ENCODE results near the gene CCDC172. TPM values are rescaled to one million over a fixed set of nuclear protein-coding genes. Genes with fewer than 3 reads are reported as not detected.
"Not testable (repeated sequence)": the region's sequence is repeated elsewhere in the genome, so short reads cannot be mapped to it uniquely, and the experiment has no call there.

Gene CCDC172
- polyA plus RNA-seq, 1 donor, result not detected

DNA sequence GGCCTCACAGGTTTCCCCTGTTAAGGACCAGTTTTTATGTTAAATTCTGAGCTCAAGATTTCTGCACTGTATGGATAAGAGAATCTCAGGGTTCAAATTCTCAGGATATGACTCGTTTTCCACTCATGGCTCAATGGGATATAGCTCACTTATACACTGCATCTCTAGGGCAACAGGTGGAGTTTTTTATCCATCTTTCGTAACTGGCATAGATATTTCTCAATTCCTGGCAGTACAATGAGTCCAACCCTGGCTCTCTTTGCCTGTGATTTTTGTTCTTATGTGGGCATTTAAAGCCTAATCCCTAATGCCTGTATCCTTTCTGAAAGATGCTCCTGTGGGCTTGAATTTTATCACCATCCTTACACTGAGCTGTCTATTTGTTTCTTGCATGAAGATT lies 7.6 kb downstream of the CCDC172 start:
- no peak for DNase-seq (ENCODE audit: low read depth)

DNA sequence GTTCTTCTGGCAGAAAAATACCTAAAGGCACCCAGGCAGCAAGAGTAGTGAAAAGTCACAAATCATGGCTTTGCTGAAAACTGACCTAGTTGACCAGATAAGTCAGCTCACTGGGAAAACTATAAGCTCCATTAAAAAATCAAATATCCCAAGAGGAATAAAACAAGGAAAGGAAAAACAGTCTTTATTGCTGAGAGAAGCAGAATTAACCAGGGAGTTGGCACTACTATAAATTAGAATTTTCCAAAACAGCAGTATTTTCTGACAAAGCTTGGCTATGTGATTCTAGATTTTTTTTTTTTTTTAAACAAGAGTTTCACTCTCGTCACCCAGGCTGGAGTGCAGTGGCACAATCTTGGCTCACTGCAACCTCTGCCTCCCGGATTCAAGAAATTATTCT lies 12.6 kb downstream of the CCDC172 start:
- no peak for DNase-seq (ENCODE audit: low read depth)

DNA sequence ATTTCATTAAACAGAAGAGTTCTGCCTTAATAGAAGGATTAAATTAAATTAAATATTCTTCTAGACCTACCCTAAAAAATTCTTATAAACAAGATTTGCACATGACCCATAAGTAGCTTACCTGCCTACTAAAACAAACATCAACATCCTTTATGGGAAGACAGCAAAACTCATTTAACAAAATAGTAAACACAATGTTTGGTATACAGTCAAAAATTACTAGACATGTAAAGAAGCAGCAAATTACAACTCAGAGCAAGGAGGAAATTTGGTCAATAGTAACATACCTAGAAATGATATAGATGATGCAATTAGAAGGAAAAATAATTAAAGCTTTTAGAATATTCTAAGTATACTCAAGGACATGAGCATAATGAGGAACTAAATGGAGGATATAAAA lies 27.9 kb downstream of the CCDC172 start:
- no peak for DNase-seq (ENCODE audit: low read depth)

- no peak for DNase-seq (ENCODE audit: low read depth)
Measured at GRCh38 chr10:116353817-116354216, 29.6 kb downstream of the CCDC172 start.

- DNase-seq (ENCODE audit: low read depth), result no peak
Measured at GRCh38 chr10:116355341-116355740, 31.1 kb downstream of the CCDC172 start.

DNA sequence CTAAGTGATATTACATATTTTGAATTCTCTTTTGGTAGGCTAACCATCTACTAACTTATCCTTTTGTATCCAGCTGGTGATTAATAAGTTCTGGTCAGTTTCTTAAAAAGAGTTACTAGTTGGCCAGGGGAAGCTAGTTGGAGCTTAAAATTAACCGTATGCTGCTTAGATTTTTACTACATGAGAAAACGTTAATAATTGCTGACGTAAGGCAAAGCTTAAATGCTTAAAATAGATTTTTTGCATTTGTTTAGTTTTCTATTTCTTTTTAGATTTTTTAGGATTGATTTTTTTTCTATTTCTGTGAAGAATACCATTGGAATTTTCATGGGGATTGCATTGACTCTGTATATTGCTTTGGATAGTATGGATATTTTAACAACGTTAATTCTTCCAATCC lies 32.6 kb downstream of the CCDC172 start:
- no peak for DNase-seq (ENCODE audit: low read depth)

DNA sequence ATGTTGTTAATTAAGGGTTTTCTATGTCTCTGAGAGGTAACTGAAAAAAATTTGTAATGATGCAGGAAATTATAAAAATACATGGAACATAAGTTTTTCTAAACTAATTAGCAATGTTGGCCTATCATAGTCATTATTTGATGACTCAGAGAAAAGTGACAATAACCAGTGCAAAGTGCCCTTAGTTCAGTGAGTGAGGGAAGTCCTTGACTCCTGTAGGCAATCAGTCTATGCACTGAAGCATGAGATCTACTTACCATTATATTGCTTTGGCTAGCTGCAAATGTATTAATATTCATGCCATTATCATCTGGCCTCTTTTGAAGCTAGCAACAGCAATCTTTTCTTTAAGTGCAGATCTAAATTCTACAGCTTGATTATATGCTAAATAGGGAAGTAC lies 40.6 kb downstream of the CCDC172 start:
- no peak for DNase-seq (ENCODE audit: low read depth)

- DNase-seq (ENCODE audit: low read depth), result no peak
Measured at GRCh38 chr10:116371737-116372136, 47.5 kb downstream of the CCDC172 start.

DNA sequence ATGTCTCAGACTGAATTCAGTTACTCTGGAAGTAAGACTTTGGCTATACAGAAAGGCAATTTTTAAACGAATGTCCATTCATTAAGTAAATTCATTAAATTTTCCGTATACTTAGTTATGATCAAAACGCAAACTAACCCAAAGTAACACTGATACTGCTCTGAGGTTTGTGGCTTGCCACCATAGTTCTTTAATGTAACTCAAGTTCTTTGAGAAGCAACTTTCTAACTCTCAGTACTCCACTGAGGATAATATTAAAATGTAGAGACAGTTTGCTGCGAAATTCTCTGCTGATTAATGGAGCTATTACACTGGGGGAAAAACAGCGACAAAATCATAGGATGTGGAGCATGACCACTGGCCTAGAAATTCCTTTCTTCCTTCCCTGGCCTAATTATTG lies 58.0 kb downstream of the CCDC172 start:
- no peak for DNase-seq (ENCODE audit: low read depth)

DNA sequence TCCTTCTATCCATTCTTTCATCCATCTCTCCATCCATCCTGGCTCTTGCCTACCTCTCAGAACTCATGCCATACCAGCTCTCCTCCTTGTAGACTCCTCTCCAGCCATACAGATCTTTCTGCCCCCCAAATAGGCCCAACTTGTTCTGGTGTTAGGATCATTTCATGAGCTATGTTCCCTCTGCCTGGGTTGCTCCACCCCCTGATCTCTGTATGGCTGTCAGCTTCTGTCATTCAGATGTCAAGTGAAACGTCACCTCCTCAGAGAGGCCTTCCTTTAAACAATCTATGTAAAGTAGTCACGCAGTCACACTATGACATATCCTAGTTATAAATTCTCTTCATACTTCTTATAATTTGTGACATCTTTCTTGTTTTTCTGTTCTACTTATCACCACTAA lies 61.1 kb downstream of the CCDC172 start:
- no peak for DNase-seq (ENCODE audit: low read depth)

- no peak for DNase-seq (ENCODE audit: low read depth)
Measured at GRCh38 chr10:116385994-116386809, 62.0 kb downstream of the CCDC172 start.

GRCh38 chr10:116393246-116393831 lies 69.1 kb downstream of the CCDC172 start:
- DNase-seq (ENCODE audit: low read depth), result not testable (repeated sequence)

GRCh38 chr10:116395223-116395985 lies 71.2 kb downstream of the CCDC172 start:
- DNase-seq (ENCODE audit: low read depth), result no peak

- no peak for DNase-seq (ENCODE audit: low read depth)
Measured at GRCh38 chr10:116398224-116398623, 74.0 kb downstream of the CCDC172 start.

DNA sequence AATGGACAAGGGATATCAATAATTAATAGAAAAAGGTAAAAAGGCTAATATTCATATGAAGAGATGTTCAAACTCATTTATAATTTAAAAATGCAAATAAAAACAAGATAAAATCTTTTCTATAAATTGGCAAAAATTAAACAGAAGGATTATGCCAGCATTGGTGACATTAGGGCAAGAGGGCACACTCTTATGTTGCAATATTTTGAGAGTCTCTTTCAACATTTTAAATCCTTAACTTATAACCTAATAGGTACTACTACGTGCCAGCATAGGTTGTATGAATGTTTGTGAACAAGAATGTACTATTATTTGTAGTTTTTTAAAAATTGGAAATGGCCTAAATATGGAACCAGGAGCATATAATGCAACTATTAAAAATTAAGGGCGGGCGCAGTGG lies 78.6 kb downstream of the CCDC172 start:
- DNase-seq (ENCODE audit: low read depth), result no peak

- DNase-seq (ENCODE audit: low read depth), result no peak
Measured at GRCh38 chr10:116403740-116404250, 79.5 kb downstream of the CCDC172 start.

GRCh38 chr10:116408719-116409118 lies 84.5 kb downstream of the CCDC172 start:
- no peak for DNase-seq (ENCODE audit: low read depth)

DNA sequence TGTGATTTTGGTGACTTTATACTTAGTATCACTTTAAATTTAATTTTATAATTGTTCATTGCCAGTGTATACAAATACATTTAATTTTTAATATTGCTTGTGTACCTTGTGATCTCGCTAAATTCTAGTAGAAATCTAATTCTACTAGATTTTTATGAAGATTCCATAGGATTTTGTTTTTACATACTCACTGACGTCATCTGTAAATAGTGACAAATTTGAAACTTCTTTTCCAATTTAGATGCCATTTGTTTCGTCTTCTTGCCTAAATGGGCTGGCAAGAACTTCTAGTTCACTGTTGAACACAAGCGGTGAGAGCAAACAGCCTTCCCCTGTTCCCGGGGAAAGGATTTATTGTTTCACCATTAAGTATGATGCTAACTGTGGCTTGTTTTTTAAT lies 86.1 kb downstream of the CCDC172 start:
- no peak for DNase-seq (ENCODE audit: low read depth)

DNA sequence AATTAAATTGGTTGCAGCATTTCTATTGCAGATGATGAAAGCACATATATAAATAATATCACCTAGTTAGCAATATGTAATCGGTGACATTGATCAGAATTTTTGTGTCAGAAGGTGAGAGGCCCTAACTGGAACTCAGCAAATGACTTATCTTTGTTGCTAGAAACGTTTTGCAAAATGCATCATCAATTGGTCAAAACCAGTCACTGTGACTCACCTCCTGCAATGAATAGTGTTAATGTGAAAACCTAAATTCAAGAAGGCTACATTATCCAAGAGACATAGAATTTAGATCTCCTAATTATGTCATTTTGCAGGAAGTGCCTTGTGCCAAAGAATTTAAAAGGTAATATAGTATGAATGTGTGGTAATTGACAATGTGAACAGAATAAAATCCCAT lies 93.6 kb downstream of the CCDC172 start:
- no peak for DNase-seq (ENCODE audit: low read depth)

DNA sequence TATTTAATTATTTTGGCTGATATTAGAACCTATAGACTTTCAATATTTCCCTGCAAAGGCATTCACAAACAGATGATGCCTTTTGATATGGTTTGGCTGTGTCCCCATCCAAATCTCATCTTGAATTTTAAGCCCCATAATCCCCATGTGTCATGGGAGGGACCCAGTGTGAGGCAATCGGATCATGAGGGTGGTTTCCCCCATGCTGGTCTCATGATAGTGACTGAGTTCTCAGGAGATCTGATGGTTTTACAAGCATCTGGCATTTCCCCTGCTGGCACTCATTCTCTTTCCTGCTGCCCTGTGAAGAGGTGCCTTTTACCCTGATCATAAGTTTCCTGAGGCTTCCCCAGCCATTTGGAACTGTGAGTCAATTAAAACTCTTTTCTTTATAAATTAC lies 94.1 kb downstream of the CCDC172 start:
- DNase-seq (ENCODE audit: low read depth), result no peak

GRCh38 chr10:116421815-116422214 lies 97.6 kb downstream of the CCDC172 start:
- DNase-seq (ENCODE audit: low read depth), result no peak

GRCh38 chr10:116427671-116428070 lies 103.4 kb downstream of the CCDC172 start, which contains the start of gene PNLIPRP3:
PNLIPRP3 (plus strand) TSS chr10:116427847; CDS start chr10:116428013, 166 bp downstream.
- no peak for DNase-seq (ENCODE audit: low read depth)
